Measurements from ENCODE around the gene CXCL16.

Gene CXCL16

DNA sequence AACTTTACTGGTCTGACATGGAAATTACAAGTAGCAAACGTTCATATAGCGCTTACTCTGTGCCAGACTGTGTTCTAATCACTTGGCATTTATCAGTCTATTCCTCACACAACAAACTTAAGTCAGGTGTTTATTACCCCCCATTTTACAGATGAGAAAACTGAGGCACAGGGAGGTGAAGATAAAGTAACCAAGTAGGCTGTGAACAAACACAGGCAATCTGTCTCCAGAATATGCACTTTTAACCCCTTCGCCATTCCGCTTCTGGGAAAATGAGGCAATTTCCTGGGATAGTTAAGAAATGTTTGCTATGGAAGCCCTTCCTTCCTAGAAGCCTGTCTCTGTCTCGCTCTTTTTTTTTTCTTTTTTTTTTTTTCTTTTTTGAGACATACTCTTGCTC lies 12.2 kb upstream of the CXCL16 start:
- no peak for DNase-seq (ENCODE audit: low read depth in 2 of 2)

DNA sequence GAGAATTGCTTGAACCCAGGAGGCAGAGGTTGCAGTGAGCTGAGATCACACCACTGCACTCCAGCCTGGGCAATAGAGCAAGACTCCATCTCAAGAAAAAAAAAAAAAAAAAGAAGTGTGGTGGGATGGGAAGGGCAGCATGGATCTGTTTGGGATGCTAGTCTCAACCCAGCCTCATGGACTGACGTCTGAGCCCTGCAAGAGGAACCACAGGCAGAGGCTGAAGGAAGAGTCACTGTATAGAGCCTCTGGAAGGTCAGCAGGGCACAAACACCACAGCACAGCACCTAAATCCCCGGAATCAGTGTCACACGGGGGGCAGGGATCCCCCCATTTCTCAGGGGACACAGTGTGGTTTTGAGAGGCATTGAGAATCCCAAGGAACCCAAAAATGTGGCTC lies 10.9 kb upstream of the CXCL16 start:
- no peak for DNase-seq (ENCODE audit: low read depth in 2 of 2)

DNA sequence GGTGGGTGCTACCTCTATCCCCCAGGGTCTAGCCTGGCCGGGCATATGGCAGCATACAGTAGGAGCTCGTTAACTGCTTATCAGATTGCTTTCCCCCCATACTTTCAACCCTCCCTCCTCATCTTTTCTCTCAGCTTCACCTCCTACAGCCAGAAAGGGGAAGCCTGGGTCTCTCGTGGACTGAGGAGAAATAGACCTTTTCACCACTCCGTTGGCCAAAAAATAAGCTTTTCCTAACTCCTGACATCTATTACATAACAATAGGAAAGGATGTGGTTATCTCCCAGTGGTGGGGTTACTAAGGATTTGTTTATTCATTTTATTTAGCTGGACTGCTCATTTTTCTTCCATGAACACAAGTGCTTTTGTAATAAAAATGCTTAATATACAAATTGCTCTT lies 9.0 kb upstream of the CXCL16 start:
- DNase-seq (ENCODE audit: low read depth in 2 of 2): no peak

DNA sequence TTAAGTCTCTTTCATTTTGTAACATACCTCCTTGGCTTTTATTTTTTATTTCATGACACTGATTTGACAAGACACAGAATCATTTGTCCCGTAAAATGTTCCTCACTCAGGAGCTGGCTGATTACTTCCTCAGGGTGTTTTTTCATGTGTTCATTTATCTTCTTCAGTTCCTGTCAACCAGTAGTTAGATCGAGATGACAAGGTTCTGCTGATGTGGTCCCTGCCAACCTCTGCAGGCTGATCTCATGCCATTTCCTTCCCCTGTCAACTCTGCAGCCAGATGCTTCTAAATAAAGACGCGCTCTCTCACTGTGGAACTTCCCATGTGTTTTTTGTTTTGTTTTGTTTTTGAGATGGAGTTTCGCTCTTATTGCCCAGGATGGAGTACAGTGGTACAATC lies 8.1 kb upstream of the CXCL16 start:
- no peak for DNase-seq (ENCODE audit: low read depth in 2 of 2)

DNA sequence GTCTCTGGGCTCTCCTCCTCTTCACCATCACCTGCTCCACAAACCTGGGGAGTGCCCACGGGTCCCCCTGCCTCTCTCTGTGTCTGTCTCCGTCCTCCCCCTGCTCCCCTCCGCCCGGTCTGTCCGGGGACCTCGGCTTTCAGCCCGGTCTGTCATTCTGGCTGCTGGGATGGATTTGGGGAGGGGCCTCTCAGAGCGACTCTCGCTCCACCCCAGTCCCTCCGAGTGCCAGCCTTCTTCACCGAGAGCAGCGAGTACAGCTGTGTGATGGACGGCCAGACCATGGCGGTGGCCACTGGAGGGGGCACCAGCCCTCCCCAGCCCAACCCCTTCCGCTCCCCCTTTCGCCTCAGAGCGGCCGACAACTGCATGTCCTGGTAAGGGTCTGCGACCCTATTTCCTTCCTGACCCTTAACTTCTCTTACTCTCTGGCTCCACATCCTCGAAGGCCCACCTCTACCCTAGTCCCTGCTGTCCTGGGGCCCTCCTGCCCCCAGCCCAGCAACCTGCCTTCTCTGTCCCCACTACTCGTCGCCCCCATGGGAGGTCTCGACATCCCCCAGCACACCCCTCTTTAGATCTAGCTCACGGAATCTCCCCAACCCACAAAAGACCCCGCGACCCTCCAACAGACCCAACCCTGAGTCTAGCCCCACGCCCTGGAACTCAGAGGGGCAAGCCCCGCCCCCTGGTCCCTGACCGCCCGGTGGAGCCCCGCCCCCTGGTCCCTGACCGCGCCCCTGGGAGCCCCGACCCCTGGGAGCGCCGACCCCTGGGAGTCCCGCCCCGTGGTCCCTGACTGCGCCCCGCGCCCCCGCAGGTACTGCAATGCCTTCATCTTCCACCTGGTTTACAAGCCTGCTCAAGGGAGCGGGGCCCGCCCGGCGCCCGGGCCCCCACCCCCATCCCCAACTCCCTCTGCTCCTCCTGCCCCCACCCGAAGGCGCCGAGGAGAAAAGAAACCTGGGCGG lies 5.6 kb upstream of the CXCL16 start:
- no peak for DNase-seq (ENCODE audit: low read depth in 2 of 2)

DNA sequence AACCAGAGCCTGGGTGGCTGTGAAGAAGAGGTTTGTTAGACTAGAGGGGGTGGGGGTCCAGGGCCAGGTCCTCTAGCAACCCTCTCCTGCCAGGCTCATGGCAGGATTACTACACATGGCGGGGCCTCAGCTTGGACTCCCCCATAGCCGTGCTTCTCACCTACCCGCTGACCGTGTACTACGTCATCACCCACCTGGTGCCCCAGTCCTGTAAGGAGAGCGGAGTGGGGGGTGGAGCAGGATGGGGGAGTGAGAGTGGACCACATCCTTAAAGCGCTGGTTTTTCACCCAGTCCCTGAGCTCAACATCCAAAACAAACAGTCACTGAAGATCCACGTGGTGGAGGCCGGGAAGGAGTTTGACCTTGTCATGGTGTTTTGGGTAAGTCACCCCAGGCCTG lies 4.2 kb upstream of the CXCL16 start:
- no peak for DNase-seq (ENCODE audit: low read depth in 2 of 2)

DNA sequence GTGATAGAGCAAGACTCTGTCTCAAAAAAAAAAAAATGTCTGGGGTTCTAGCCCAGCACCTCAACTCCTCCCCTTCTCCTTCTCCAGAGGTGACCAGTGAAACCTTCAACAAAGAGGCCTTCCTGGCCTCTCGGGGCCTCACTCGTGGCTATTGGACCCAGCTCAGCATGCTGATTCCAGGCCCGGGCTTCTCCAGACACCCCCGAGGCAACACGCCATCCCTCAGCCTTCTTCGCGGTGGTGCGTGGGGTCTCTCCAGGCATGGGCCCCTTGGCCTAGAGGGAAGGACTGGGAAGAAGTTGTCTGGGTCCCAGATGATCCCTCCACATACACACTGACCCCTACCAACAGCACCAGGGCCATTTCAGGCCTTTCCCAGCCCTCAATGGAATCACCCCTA lies 3.5 kb upstream of the CXCL16 start:
- no peak for DNase-seq (ENCODE audit: low read depth in 2 of 2)

DNA sequence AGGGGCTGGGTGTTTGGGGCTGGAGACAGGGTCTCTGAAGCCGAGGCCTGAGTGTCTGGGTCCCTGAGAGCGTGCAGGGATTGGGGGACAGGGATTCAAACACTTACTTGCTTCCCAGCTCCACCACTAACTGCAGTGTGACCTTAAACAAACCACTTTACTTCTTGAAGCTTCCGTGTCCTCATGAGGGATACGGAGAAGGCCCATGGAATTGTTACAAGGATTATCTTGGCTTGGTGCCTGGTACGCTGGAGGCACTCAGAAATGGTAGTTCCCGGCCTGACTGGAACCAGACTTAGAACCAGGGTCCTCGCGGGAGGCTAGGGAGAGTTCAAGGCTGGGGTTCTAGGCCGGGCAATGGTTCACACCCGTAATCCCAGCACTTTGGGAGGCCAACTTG lies 2.9 kb upstream of the CXCL16 start:
- no peak for DNase-seq (ENCODE audit: low read depth in 2 of 2)

DNA sequence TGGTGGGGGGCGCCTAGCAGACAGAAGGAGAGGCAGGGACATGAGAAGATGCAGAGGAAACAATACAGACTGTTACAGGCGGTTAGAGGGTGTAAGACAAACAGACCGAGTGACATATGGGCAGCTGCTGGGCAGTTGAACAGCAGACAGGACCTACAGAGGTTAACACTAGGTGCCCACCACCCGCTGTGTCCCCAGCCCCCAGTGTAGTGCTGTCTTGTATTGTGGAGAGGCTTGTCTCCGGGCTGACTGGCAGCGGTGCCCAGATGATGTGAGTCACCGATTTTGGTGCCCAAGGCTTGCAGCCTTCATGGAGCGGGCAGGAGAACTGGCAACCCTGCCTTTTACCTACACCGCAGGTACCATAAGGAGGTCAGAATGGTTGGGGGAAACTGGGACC lies 2.4 kb upstream of the CXCL16 start:
- DNase-seq (ENCODE audit: low read depth in 2 of 2): no peak

DNA sequence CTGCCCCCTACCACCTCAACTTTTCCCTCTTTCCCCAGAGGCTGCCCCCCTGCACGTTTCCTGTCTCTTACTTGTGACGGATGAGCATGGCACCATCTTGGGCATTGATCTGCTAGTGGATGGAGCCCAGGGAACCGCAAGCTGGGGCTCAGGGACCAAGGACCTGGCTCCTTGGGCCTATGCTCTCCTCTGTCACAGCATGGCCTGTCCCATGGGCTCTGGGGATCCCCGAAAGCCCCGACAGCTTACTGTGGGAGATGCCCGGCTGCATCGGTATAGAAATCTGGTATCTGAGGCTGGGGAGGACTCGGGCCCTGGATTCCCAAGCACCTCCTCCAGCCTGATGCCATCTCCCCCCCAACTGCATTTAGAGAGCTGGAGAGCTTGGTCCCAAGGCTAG lies 1.8 kb upstream of the CXCL16 start:
- DNase-seq (ENCODE audit: low read depth in 2 of 2): no peak

DNA sequence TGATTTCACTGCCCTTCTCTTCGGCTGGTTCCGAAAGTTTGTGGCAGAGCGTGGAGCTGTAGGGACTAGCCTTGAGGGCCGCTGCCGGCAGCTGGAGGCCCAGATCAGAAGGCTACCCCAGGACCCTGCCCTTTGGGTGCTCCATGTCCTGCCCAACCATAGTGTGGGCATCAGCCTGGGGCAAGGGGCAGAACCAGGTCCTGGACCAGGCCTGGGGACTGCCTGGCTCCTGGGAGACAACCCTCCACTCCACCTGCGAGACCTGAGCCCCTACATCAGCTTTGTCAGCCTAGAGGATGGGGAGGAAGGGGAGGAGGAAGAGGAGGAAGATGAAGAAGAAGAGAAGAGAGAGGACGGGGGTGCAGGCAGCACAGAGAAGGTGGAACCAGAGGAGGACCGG lies 856 bp upstream of the CXCL16 start:
- no peak for DNase-seq (ENCODE audit: low read depth in 2 of 2)

DNA sequence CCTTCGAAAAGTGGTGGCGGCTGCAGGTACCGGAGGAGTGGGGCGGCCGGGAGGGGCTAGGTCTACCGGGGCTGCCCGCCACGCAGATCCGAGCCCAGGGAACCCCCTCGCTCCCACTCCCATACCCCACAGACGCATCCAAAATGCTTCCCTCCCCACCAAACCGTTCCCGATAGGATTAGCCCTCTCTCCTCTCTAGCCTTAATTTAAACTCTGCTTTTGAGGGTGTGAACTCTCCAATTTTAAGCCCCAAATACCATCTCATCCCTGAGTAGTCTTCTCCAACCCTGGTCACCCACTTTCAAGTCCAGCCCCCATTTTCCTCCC lies 260 bp upstream of the CXCL16 start:
- no peak for DNase-seq (ENCODE audit: low read depth in 2 of 2)

DNA sequence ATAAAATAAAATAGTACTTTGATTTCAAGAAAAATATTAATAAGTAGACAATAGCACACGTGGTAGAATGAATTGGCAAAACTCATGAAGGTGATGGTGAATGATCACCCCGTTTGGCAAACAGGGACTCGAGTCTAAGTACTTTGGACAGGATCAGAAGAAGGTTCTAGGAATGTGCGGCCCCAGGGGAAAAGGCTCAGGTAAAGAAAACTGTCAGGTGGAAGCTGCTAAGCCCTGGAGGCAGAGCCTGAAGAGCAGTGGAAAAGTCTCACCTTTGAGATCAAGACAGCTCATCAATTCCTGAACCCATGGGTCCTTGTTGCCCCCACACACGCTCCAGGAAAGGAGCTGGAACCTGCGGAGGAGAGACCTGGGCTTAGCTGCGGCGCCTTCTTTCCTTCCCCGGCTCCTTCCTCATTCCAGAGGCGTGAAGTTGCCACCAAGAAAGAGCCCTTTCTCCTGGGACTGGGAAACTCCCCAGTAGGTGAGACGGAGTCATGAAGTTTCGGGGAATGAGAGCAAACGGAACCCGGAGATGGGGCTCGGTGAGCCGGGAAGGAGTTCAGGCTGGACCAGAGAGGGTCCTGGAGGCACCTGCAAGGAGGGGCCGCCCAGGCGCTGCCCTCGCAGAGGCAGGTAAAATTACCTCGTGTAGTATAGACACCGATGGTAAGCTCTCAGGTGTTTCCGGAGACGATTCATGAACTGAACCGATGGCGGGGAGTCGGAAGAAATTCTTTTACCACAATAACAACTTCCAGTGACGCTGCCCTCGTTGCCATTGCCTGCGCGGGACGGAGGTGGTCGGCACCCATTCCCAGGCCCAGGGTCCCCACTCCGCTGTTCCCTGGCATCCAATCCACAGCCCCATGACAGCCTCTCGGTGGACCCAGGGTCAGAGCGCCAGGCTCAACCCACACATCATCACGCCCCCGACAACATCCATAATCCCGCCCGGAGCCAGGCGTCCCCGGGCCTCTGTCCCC lies 1.3 kb downstream of the CXCL16 start:
- DNase-seq (ENCODE audit: low read depth in 2 of 2): no peak

DNA sequence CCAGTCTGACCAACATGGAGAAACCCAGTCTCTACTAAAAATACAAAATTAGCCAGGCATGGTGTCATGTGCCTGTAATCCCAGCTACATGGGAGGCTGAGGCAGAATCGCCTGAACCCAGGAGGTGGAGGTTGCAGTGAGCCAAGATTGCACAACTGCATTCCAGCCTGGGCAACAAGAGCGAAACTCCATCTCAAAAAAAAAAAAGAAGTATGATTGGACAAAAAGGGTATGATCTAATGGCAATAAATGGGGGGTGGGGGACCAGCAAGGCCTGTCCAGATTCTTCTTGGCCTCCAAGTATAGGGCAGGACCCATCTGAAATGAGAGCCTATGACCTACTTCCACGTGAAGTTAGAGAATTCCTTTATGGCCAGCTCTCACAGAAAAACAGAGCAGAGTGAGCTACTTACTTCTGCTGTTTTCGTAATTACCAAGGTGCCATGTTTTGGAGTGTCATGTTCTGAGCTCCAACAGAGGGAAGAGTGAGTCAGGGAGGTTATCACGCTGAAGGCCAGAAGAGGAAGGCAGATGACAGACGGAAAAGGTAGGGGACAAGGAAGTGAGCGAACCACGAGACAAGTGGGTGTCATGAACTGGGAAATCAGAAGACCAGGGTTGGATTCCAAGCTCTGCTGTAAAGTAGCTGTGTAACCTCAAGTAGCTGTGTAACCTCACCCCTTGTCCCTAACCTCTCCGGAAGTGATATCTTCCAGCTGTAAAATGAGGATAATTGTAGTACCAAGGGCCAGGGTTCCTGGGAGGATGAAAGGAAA lies 3.7 kb downstream of the CXCL16 start:
- no peak for DNase-seq (ENCODE audit: low read depth in 2 of 2)

DNA sequence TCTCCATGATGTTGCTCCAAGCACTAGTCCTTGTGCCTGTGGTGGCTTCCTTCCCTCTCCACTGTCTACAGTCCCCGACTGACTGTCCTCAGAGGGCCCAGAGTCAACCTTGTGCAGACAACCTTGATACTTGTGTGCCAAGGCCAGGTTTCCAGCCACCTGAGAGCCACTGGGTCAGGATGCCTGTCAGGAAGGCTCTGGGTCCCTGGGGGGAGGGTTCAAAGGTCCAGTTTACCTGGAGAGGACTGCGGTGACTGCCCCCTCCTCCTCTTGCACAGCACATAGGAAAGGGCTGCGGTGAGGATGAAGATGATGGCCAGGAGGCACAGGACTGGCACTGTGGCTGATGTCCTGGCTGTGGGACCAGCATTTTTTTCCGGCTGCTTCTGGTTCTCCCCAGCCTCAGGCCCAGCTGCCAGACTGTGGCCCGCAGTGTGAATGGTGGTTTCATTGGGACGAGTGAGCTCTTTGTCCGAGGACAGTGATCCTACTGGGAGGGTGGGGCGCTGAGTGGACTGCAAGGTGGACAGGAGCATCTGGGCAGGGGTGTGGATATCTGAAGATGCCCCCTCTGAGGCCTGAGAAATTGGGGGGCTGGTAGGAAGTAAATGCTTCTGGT lies 4.8 kb downstream of the CXCL16 start:
- DNase-seq (ENCODE audit: low read depth in 2 of 2): no peak

DNA sequence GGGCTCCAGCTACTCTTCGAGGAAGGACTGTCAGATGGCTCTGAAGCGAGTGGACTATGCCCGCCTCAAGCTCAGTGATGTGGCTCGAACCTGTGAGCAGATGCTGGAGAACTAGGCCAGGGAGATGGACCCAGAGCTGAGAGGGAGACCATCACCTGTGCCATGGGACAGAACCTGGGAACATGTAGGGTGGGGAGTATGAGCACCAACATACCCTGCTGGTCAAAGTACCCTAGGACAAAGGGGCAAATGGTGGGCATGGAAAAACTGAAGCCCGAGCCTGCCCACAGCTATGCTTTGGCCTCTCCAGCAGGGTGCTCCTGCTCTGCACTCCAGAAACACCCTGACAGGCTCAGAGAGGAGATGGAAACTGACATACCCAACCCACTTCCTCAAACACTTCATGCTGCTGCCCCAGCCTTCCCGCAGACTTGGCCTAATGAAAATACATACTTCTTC lies 6.6 kb downstream of the CXCL16 start:
- DNase-seq (ENCODE audit: low read depth in 2 of 2): no peak

DNA sequence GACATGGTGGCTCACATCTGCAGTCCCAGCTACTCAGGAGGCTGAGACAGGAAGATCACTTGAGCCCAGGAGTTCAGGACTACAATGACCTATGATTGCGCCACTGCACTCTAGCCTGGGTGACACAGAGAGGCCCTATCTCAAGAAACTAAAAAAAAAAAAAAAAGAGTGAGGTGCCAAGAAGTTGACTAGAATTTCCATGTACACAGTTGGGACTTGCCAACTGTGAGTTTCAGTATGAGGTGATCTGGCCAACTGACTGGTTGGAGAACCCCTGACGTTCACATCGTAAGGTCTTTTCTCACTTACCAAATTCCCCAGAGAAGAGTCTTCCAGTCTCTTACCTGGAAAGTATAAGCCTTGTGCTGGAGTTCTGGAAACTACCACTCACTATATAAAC lies 11.6 kb downstream of the CXCL16 start:
- DNase-seq (ENCODE audit: low read depth in 2 of 2): no peak

DNA sequence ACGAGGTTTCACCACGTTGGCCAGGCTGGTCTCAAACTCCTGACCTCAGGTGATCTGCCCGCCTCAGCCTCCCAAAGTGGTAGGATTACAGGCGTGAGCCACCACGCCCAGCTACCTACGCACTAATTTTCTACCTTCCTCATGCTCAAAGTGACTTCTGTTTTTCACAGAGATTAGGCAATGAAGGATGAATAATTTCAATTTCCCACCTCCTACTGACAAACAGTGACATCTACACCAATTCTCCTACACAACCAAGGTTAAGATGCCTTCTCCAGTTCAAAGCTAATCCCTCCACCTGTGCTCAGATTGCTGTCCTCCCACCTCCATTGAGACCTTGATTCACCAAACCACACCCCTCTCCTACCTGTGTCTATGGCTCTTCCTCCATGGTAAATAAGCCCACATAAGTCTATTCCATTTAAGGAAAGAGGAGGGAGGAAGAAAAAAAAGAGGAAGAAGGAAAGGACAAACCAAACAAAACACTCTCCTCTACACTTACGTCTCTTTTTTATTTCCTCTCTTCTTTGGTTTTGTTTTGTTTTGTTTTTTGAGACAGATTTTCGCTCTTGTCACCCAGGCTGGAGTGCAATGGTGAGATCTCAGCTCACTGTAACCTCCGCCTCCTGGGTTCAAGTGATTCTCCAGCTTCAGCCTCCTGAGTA lies 13.9 kb downstream of the CXCL16 start:
- no peak for DNase-seq (ENCODE audit: low read depth in 2 of 2)

DNA sequence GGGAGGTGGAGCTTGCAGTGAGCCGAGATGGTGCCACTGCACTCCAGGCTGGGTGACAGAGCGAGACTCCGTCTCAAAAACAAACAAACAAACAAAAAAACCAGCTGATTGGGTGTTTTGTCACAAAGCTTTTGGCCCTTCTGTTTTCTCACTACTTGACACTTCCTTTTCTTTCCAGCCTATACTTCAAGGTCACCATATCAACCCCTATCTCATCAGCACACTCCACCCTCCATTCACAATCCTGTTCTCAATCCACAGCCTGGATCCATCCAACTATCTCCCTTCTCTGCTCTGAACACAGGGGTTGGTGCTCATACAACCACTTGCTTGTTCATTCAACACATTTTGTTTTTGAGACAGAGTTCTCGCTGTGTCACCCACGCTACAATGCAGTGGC lies 15.1 kb downstream of the CXCL16 start:
- DNase-seq (ENCODE audit: low read depth in 2 of 2): no peak

DNA sequence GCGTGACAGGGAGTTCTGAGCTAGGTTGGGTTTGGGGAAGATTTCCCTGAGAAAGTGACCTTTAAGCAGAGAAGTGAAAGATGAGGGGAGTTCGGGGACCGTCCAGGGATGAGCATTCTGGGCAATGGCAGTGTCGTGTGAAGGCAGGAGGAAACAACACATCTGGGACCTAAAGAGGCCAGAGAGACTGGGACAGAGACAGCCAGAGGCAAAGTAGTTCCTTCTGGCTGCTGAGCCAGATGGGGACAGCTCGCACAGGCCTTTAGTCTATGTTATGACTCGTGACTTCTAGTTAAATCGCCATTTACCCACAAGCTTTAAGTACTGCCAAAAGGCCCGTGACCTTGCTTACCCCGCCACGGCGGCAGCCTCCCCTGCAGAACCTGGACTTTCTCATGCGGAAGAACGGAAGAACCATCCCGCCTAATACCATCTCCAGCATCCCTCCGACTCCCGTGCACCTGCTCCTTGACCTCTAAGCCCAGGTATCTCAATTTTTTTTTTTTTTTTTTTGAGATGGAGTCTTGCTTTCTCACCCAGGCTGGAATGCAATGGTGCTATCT lies 17.0 kb downstream of the CXCL16 start:
- no peak for DNase-seq (ENCODE audit: low read depth in 2 of 2)
